Stimulated activated CD8-positive, alpha-beta memory T cell treated with anti-CD3 and anti-CD28 coated beads, Interleukin-7, amount 100 ng/mL, for 4 hours (primary cell): ENCODE results near the gene MEG3.
"Not testable (repeated sequence)": the region's sequence is repeated elsewhere in the genome, so short reads cannot be mapped to it uniquely, and the experiment has no call there.

Source experiments
- DNase-seq, 2 donors: peaks; one replicate each; pipeline ENCODE4 v3.0.0-alpha.2; 2020; ENCODE audit warnings: low read depth in 2 of 2

Gene MEG3

DNA sequence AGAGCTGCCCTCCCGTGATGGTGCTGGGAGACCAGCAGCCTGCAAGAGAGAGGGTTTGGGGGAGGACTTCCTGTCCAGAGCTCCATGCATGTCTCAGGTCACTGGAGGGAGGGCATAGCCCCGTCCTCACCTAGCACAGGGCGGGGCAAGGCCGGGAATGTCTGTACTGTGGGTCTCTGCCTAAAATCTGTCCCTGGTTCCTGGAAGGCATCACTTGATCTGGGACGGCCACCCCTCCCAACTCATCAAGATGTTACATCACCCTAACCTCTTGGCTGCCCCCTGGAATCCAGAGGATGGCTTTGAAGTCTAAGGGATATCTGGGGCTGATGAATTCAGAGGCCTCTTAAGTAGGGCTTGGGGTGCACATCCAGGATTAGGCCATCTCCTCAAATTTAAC is 37.0 kb upstream of the MEG3 start:
- no peak for DNase-seq

DNA sequence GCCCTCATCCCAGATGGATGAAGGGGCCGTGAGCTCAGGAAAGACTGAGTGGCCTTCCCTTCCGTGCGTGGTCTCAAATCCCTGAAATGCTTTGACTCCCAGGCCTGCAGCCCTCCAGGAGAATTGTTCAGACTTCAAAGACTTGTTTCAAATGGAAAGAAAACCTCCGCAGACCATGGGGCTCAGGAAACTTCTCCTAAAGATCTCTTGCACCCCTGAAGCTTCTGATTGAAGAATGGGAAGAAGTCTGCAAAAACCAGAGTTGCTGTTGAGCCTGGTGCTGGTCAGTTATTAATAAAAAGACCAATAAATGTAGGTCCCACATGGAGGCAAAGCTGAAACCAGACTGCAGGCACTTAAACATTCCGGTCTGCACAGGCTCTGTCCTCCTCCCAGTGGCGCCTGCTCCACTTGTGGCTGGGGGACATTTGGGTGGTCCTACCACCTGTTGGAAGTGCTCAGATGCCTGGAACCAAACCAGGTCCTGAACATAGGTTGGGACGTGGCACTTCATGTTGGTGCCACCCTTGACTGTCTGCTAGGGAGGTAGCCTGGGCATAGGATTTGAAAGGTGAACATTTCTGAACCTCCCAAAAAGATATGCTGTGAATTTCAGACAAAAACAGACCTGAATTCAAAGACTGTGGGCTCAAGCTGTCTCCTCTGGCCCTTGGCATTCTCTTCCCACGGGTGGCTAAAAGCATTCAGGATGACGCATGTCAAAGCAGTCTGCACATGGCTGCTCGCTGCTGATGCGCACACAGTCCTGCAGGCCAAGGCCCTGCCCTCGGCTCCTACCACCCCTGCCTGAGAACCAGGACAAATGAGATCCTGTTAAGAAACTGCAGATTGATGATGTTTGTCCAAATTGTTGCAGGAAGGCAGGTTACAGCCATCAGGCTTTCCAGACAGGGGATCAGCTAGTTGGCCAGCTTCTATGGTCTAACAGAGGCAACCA is 36.2 kb upstream of the MEG3 start:
- DNase-seq: no peak

DNA sequence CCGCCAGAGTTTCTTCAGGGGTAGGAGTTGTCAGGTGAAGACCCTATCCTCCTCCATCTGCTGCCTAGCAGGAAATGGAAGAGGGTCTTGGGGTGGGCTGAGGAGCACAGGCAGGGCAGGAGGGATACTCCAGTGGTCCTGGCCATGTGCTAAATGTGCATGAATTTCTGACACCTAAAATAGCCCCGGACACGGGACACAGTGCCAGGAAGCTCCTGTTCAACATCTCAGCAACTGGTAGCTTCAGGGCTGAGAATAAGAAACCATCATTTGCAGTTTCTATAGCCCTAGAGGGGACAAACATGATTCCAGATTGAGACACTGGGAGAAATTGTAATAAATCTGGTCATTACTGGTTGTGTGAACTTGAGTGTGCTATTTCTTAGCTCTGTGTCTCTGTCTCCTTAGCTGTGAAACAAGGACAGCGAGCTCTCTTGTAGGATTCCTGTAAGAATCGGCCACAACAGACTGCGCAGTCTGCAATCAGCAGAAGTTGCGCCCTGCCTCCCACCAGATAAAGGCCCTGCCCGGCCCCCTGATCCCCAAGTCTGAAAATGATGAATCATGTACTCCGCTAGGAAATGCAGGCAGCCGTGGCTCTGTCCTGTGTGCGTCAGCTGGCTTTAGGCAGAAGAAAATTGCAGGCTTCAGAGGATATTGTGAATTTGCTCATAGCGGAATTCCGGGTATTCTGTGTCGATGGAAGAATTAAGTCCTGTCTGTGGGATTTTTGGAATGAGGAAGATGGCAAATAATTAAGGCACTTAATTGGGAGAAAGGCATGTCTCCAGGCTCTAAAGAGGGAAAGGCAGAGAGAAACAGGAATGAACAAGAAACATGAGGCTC is 35.2 kb upstream of the MEG3 start:
- no peak for DNase-seq

DNA sequence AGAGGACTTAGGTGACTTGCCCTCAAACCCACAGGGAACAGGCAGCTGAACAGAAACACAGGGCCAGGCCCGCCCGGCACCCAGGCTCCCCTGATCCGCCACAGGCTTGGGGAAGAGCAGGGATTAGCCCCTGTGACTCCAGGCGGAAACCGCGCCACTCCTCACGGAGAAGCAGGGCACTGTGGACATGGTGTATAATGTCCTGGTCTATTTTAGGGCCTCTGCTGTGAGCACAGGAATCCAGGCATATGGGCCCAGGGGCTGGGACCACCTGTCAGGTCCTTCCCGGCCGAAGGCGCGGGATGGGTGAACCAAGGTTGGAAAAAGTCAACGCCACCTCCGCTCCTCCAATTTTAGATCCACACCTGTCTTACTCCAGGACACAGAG is 34.6 kb upstream of the MEG3 start:
- no peak for DNase-seq

DNA sequence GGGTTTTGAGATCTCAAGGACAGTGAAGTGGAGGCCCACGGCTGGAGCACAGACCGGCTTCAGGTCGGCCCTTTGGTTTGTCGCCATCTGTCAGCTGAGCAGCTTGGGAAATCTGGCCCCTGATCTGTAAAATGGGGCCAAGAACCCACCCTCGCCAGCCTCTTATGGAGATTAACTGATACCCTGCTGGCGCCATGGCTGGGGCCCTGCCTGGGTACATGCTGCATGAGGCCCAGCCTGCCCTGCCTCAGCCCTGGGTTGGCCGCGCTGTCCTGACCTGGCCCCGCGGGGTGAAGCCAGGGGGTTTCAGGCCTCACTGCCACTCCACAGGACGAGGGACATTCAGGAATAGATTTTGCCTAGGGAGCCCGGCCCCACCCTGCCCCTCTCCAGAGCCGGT is 33.9 kb upstream of the MEG3 start:
- DNase-seq: no peak

DNA sequence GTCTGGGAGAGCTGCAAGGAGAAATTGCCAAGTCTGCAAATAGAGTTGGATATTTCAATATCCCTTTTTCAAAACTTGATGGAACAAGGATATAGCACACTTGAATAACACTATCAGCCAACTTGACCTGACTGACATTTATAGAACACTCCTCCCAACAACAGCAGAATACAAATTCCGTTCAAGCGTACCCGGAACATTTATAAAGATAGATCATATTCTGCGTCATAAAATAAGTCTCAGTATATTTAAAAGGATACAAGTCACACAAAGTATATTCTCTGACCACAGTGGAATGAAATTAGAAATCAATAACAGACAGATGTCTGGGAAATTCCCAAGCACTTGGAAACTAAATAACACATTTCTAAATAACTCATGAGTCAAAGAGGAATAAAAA is 29.0 kb upstream of the MEG3 start:
- no peak for DNase-seq

DNA sequence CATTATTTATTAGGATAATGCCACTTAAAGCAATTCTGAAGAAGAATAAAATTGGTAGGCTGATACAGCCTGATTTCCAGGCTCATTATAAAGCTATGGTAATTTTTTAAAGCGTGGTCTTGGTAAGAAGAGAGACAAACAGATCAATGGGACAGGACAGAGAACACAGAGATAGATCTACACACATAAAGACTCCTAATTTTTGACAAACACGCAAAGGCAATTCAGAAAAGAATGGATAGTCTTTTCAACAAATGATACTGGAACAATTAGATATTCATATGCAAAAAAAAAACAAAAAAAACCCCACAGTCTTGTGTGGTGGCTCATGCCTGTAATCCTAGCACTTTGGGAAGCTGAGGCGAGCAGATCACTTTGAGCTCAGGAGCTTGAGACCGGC is 25.9 kb upstream of the MEG3 start:
- DNase-seq: no peak

DNA sequence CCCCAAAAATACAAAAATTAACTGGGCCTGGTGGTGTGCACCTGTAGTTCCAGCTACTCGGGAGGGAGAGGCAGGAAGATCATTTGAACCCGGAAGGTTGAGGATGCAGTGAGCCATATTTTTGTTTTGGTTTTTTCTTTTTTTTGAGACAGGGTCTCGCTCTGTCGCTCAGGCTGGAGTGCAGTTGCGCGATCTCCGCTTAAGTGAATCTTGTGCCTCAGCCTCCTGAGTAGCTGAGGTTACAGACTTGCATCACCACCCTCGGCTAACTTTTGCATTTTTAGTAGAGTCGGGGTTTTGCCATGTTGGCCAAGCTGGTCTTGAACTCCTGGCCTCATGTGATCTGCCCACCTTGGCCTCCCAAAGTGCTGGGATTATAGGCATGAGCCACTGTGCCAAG is 24.5 kb upstream of the MEG3 start:
- not testable (repeated sequence) for DNase-seq

DNA sequence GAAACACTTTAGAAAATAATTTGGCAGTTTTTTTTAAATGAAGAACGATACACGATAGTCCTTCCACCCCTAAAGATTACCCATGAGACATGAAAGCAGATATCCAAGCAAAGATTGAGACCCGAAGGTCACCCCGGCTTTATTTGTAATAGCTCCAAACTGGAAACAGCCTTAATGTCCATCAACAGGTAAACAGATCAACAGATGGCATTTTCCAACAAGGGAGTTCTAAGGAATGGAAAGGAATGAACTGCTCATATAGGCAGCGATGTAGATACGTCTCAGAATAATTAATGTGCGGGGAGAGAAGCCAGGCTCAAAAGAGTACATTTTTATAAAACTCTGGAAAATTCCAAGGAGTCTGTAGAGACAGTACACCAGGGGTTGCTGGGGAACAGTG is 23.7 kb upstream of the MEG3 start:
- no peak for DNase-seq

DNA sequence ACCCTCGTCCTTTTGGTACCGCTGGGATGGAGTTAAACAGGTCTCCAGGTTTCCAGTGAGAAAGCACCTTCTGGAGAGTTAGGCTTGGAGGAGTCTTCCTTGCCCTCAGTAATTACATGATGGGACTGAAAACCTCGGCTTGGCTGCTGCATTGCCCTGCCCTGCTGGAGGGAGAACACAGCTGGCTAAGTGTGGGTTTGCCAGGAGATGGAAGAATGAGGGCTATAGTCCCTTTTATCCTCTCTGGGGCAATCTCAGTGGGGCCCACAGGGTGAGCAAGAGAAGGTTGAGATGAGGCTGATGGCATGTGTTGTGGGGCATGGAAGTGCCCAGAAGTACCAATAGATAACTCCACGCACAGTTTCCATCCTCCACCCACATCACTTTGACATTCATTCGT is 23.2 kb upstream of the MEG3 start:
- DNase-seq: no peak

DNA sequence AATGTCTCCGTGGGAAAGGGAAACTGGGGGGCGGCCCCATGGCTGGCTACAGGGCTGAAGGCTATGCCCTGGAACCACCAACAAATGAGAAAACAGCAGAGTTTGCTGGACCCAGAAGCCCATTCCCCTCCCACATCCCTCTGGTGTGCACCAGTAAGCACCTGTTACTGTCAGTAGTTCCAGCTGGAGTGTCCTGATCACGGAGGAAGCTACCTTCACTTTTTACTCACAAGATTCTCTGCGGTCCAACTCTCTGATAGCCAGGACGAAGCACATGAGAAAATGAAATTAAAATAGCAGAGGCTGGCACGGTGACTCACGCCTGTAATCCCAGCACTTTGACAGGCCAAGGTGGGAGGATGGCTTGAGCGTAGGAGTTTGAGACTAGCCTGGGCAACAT is 22.7 kb upstream of the MEG3 start:
- no peak for DNase-seq

DNA sequence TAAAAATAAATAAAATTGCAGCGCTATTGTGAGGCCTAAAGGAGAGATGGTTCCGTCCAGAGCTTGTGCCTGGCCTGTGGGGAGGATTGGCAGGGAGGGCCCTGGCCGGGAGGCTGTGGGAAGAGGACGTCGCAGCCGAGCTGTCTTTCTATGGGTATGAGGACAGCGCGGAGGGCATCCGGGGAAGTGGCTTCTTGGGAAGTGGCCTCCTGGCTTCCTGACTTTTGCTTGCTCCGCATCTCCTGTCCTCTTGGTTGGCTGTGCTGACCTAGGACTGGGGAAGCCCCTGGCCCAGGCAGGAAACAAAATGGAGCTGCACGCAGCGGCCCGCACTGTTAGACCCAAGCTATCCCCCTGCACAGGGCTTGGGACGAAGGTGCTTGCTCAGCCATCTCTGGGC is 22.2 kb upstream of the MEG3 start:
- DNase-seq: no peak

DNA sequence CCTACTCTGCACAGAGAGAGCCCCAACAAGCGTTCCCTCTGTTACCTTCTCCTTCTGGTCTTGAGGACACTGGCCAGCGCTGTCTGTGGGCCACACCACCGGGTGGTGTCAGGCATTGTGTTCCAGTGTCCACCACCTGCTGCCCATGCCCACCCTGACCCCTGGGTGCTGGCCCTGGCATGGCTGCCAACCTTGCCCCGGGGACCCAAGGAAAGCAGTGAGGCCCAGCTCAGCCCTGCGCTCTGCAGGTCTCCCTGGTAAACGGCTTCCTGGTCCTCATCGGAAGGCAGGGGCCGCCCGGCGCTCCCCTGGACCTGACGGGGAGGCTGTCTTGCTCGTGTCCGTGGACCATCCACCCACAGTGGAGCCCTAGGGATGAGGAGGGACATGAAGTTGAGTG is 21.8 kb upstream of the MEG3 start:
- no peak for DNase-seq

DNA sequence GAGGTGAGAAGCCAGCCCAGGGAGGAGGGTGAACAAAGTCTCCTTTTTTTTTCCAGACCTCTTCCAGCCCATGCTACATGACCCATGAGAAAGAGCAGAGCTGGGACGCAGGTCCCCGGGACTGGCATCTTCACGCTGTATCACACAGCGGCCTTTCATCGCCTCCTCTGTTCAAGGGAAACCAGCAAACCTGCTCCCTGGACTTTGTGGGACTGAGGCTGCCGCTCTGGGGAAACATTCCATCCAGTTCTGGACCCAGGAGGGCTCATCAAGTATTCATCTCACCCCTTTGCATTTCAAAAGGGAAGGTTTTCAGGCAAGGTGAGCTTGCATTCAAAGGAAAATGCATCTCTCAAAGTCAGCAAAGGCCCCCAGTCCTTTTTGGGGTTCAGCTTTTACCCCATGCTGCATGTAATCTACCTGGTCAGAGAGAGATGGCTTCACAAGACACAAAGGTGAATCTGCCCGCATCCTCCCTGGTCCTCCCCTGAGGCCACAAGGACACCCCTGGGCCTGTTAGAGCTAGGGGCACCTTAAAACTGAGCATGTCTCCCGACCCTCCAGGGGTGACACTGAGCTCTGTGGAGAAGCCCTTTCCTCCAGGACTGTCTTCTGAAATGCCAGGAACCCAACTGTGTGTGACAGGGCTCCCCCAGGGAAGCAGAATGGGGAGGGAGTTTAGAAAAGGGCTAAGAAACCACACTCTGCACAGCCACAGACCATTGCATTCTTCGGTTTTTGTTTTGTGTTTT is 21.2 kb upstream of the MEG3 start:
- DNase-seq: no peak

DNA sequence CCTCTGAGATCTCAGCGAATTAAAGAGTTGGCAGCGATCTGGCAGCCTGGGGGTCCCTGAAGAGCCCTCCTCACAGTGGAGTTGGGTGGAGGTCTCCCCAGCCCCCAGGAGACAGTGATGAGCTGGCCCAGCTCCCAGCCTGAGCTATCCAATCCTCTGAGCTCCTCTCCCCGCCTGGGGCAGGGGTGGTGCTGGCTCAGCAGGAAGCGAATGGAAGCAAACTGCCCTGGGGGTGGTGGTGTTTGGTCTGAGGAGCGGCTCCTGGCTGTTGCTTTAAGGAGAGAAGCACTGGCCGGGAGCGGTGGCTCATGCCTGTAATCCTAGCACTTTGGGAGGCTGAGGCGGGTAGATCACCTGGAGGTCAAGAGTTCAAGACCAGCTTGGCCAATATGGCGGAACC is 19.5 kb upstream of the MEG3 start:
- DNase-seq: no peak

DNA sequence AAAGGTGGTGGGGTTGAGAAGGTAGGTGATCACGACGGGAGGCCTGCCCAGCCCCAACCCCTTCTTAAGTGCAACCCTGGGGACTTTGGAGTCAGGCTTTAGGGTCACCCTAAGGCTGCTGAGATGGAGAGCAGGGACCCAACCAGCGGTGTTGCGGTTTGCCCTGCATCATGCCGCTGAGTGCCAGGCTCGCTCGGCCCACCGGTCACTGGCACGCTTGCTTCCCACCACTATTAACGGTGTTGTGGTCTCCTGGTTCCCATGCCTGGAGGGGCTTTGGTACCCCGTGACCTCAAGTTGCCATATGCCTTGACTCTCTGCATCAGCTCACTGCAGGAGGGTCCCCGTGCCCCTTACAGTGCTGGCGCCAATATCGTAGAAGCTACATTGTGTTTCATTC is 18.4 kb upstream of the MEG3 start:
- no peak for DNase-seq

DNA sequence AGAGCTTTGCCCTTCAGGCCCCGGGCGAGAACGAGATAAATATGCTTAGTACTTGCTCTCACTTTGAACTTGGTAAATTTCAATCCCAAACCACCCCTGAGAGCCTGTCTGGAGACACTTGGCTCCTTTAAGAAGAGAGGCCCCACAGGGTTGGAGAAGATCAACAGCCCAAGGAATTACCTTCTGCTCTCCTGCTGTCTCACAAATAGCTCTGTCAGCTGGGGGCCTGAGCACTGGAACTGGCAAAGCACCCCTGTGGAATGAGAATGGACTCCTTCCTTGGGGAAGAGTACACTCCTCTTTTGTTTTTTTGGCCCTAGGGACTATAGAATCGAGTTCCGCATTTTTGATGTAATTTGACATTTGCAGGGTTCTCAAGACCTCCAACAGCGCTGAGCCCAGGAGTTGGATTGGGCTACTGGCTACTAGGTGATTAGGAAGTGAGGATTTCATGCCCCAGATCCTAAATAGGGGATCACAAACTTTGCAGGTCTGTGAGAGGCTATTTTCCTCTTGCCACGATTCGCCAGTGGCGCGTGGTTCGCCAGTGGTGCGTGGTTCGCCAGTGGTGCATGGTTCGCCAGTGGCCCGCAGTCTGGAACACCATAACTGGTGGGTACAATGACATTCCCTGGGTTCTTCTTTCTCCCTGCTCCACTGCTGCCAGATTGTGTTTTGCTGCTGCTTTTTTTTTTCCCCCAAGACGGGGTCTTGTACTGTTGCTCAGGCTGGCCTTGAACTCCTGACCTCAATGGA is 17.8 kb upstream of the MEG3 start:
- no peak for DNase-seq

DNA sequence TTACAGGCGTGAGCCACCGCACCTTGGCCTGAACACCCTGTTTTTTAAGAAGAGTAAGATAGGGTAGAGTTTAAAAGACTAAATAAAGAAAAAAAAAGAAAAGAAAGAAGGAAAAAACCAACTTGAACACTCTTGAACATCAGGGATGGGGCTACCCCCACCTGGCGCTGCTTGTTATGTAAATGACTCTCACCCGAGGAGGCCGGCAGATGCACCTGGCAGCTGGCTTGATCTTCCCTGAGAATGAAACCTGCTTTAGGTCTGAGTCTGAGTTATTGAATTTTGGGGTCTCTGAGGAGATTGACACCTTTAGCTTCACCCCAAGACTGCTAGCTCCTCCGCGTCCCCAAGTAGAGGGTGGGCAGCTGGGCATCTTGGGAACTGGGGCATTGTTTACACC is 15.5 kb upstream of the MEG3 start:
- DNase-seq: no peak

DNA sequence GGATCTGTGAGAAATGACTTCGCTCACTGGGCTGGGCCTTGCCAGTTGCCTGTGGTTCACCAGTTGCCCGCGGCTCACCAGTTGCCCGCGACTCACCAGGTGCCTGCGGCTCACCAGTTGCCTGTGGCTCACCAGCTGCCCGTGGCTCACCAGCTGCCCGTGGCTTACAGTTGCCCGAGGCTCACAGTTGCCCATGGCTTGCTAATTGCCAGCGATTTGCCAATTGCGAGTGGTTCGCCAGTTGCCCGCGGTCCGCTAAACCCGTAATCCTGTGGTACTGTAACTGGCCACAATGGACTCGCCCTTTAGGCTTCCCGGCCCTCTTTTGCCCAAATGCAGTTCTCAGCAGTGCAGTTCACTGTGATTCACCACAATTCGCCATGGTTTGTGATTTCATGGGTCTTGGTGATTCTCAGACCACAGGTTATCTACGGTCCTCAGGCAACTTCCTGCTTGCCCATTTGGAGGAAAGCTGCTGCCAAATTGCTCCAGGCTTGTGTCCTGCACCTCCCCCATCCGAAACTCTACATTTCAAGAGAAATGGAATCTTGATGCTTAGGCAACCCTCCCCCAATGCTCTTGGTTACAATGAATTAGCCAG is 15.0 kb upstream of the MEG3 start:
- DNase-seq: no peak

DNA sequence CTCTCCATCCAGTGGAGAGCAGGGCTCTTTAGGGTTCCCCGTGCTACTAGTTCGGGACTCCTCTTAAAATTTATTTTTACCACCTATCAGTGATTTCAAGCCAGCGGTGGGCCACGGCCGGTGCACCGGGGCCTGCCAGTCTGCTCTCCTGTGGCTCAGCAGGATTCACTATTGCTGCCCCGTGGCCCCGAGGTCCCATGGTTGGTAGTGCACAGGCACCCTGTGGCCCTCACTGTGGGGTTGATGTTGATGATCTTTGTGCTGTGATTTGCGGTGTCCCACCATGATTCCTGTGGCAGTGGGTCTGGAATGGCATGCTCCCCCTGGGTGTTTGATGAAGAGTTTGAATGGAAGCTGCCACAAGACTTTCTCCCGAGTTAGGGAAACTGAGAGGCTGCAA is 12.6 kb upstream of the MEG3 start:
- no peak for DNase-seq
